Fibroblast of lung (primary cell): ENCODE data around the gene SLC6A8.

Source experiments
- CTCF ChIP-seq, 2 donors: IDR thresholded peaks in 1 of 2; conservative IDR thresholded peaks in 1 of 2; 1 replicate in 1 of 2; 2 replicates in 1 of 2; pipeline ENCODE4 v1.5.1; 2011 to 2012; ENCODE audit warnings: low read length in 2 of 2, control low read depth in 1 of 2, inconsistent platforms in 1 of 2, low read depth in 1 of 2, mild to moderate bottlenecking in 1 of 2
- EZH2 ChIP-seq: IDR thresholded peaks from 2 replicates; pipeline ENCODE4 v1.5.1; 2012; ENCODE audit warnings: low read length, control low read depth, mild to moderate bottlenecking; ENCODE audit errors: missing control alignments

GRCh38 chrX:153689654-153690465 lies 2.1 kb downstream of the SLC6A8 start:
- TF ChIP-seq CTCF (conservative IDR thresholded peaks at IDR 0.05 in 1 of 2, IDR thresholded peaks at IDR 0.05 in 1 of 2; ENCODE audit: low read depth in 1 of 2, low read length in 2 of 2), result no peak
- no peak for TF ChIP-seq EZH2
